ENCODE data around the gene DUOX2. TPM values are rescaled to one million over a fixed set of nuclear protein-coding genes. Genes with fewer than 3 reads are reported as not detected.
"Not testable (repeated sequence)": the region's sequence is repeated elsewhere in the genome, so short reads cannot be mapped to it uniquely, and the experiment has no call there.

The DUOX2 gene
- total RNA-seq, 2 experiments from 2014 or later, result 0.02 to 0.19 TPM

DNA sequence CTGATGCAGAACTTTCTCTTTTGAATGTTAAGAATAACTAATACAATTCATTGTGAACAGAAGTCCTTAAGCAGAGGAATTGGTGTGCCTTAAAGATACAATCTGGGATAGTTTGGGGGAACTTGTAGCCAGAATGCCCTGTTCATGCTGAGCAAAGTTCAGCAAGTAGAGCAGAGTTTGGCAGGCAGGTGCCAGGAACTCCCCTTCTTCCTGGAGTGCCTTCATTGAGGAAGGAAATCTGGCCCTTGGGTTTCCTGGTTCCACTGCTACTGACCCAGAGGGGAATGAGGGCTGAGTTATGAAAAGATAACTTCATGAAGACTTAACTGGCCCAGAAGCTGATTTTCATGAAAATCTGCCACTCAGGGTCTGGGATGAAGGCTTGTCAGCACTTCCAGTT, 40.4 kb downstream of the DUOX2 start:
- DNase-seq; H3K4me1 Mint-ChIP-seq (ENCODE audit: low read depth); H3K36me3 Mint-ChIP-seq; CTCF ChIA-PET; H3K27ac Mint-ChIP-seq; H3K9me3 Mint-ChIP-seq; intact Hi-C loops (cut with micrococcal nuclease); H3K4me3 Mint-ChIP-seq; H3K27me3 Mint-ChIP-seq: not testable (repeated sequence)
- POLR2A ChIA-PET, result interaction anchor here (0.5 kb wide), 1 partner anchor 246 kb away, joined by 4 read pairs; no protein-coding TSS in a partner anchor

- H3K27me3 Mint-ChIP-seq; DNase-seq; intact Hi-C loops (cut with micrococcal nuclease); H3K4me1 Mint-ChIP-seq (ENCODE audit: low read depth); POLR2A ChIA-PET; H3K27ac Mint-ChIP-seq; H3K9me3 Mint-ChIP-seq; H3K4me3 Mint-ChIP-seq; CTCF ChIA-PET; H3K36me3 Mint-ChIP-seq: not testable (repeated sequence)
These were observed 44.0 kb downstream of the DUOX2 start for GRCh38 chr15:45069942-45070360.

DNA sequence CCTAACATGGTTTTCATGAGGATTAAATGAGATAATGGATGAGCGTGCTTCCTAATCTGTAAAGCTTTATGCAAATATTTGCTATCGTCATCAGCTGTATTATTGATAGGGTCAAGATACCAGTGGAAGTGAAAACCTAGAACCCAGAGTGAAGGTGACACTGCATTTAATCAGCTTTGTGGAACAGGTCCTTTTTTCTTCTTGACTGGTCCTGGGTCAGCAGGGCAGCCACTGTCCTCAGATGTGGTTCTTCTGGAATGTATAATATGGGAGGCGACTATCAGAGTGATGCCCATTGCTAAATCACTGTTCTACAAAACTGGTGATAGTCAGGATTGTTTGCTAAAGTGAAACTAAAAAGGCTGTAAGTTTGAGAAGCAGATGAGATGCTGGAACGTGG, 49.6 kb downstream of the DUOX2 start:
- no peak for DNase-seq
- ChIA-PET POLR2A (no interaction called here), CTCF (no interaction called here)
- Mint-ChIP-seq H3K27ac (no peak overlapping the region), H3K27me3 (no peaks in the 10 kb centered on the region), H3K4me3 (no peak overlapping the region), H3K4me1 (ENCODE audit: low read depth) (peaks cover 7% of the 10 kb centered on the region), H3K9me3 (no peaks in the 10 kb centered on the region), H3K36me3 (peaks cover 5% of the 10 kb centered on the region)
- intact Hi-C loops (cut with micrococcal nuclease), result no loop called here

DNA sequence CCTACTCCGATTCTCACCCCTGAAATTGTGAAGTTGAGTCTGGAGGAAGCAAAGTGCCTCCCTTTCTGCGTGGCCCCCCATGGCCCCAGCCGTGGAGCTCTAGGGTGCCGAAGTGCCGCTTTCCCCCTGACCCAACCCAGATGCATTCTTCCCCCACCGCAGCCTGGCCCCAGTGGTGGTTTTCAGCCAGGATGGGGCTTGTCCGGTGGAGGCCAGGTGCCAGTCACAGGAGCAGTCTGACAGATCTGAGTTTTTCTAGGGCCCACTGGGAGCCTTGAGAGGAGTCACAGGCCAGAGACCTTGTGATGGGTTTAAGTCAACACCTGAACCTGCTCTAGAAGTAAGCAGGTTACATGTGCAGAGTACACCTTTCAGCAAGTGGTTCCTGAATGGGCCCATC, 51.7 kb downstream of the DUOX2 start:
- H3K36me3 Mint-ChIP-seq; H3K27me3 Mint-ChIP-seq; CTCF ChIA-PET; POLR2A ChIA-PET; H3K27ac Mint-ChIP-seq; intact Hi-C loops (cut with micrococcal nuclease); H3K9me3 Mint-ChIP-seq; H3K4me3 Mint-ChIP-seq; H3K4me1 Mint-ChIP-seq (ENCODE audit: low read depth); DNase-seq: not testable (repeated sequence)

DNA sequence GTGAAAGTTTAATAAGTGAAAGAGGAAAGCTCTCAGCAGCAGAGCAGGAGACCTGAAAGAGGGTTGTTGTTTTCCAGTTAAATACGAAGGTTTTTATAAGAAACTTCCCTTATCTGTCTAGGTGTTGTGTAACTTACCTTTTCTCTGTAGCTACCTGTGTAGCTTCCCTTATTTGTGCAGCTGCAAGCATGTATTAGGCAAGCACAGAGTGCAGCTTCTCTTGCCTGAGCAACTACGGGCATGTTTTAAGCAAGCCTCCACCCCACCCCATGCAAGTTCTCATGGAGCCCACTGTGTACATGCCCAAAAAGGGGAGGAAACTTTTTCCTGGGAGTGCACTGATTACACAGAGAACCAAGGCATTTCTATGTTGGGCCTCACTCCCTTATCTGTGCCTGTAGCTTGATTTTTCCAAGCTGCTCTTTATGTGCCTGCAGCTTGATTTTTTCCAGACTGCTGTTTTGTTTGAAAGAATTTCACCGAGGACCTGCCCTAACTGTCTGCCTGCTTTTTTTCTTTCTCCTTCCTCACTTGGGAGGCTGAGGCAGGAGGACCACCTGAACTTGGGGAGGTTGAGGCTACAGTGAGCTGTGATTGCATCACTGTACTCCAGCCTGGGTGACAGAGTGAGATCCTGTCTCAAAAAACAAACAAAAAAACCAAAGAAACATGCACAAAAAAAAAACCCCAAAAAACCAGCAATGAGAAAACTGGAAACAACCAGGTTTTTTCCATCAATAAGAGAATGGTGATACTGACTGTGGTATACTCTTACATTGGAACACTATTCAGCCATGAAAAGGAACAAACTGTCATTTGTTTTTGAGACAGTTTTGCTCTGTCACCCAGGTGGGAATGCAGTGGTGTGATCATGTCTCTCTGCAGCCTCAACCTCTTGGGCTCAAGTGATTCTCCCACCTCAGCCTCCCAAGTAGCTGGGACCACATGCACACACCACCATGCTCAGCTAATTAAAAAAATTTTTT, 55.0 kb downstream of the DUOX2 start:
- H3K27me3 Mint-ChIP-seq; intact Hi-C loops (cut with micrococcal nuclease); H3K9me3 Mint-ChIP-seq; H3K4me3 Mint-ChIP-seq; DNase-seq; H3K4me1 Mint-ChIP-seq (ENCODE audit: low read depth); POLR2A ChIA-PET; CTCF ChIA-PET; H3K27ac Mint-ChIP-seq: not testable (repeated sequence)
- H3K36me3 Mint-ChIP-seq, result peaks cover 10% of the 10 kb centered on the region

DNA sequence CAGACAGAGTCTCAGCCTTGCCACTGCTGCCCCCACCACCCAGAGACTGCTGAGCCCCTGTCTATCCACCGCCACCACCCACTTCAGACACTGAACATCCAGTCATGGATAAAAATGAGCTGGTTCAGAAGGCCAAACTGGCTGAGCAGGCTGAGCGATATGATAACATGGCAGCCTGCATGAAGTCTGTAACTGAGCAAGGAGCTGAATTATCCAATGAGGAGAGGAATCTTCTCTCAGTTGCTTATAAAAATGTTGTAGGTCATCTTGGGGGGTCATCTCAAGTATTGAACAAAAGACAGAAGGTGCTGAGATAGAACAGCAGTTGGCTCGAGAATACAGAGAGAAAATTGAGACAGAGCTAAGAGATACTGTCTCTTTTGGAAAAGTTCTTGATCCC, 61.3 kb downstream of the DUOX2 start:
- Mint-ChIP-seq H3K9me3 (peaks cover 12% of the 10 kb centered on the region), H3K36me3 (peaks cover 44% of the 10 kb centered on the region)
- DNase-seq; H3K4me3 Mint-ChIP-seq; H3K27ac Mint-ChIP-seq; H3K27me3 Mint-ChIP-seq; H3K4me1 Mint-ChIP-seq (ENCODE audit: low read depth); POLR2A ChIA-PET; CTCF ChIA-PET; intact Hi-C loops (cut with micrococcal nuclease): not testable (repeated sequence)

GRCh38 chr15:45050587-45050986, 63.4 kb downstream of the DUOX2 start:
- no peaks in the 10 kb centered on the region for H3K27me3 Mint-ChIP-seq
- ChIA-PET CTCF (no interaction called here), POLR2A (no interaction called here)
- DNase-seq, result no peak
- H3K27ac Mint-ChIP-seq, result no peak overlapping the region
- intact Hi-C loops (cut with micrococcal nuclease), result no loop called here
- peaks cover 12% of the 10 kb centered on the region for H3K9me3 Mint-ChIP-seq
- H3K4me3 Mint-ChIP-seq, result no peak overlapping the region
- H3K4me1 Mint-ChIP-seq (ENCODE audit: low read depth), result no peaks in the 10 kb centered on the region
- H3K36me3 Mint-ChIP-seq, result peaks cover 46% of the 10 kb centered on the region

- Mint-ChIP-seq H3K27me3 (no peaks in the 10 kb centered on the region), H3K4me3 (no peak overlapping the region), H3K27ac (no peak overlapping the region), H3K36me3 (peaks cover 46% of the 10 kb centered on the region), H3K9me3 (peaks cover 12% of the 10 kb centered on the region), H3K4me1 (ENCODE audit: low read depth) (no peaks in the 10 kb centered on the region)
- ChIA-PET CTCF (no interaction called here), POLR2A (no interaction called here)
- no peak for DNase-seq
- intact Hi-C loops (cut with micrococcal nuclease), result no loop called here
These were observed 65.0 kb downstream of the DUOX2 start for GRCh38 chr15:45048794-45049631.

DNA sequence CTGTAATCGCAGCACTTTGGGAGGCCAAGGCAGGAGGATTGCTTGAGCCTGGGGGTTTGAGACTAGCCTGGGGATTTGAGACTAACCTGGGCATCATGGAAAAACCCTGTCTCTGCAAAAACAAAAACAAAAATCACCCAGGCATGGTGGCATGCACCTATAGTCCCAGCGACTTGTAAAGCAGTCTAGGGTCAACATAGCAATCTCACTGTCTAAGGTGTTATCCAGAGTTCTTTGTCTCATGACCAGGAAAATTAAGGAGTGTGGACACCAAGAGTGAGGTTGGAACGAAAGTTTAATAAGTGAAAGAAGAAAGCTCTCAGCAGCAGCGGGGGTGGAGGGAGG, 65.6 kb downstream of the DUOX2 start:
- H3K4me3 Mint-ChIP-seq; H3K27me3 Mint-ChIP-seq; DNase-seq; H3K4me1 Mint-ChIP-seq (ENCODE audit: low read depth); H3K27ac Mint-ChIP-seq; CTCF ChIA-PET; intact Hi-C loops (cut with micrococcal nuclease); POLR2A ChIA-PET: not testable (repeated sequence)
- H3K9me3 Mint-ChIP-seq, result peaks cover 12% of the 10 kb centered on the region
- peaks cover 46% of the 10 kb centered on the region for H3K36me3 Mint-ChIP-seq

DNA sequence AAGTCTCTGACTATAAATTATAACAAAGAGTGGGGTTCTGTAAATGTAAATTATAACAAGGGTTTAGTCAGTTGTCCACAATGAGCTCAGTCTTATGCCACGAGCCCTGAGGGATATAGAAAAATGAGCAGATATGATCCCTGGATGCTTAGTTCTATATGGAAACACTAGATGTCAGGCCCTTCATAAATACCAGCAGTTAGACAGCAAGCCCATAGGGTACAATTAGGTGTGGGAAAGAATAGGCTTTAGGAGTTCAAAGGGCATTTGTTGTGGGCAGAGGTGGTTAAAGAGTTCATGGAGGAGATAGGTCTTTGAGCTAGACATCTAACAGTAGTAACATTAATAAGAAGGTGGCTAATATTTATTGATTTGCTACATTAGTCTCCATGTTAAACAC, 69.7 kb downstream of the DUOX2 start:
- intact Hi-C loops (cut with micrococcal nuclease); H3K27me3 Mint-ChIP-seq; CTCF ChIA-PET; DNase-seq; H3K27ac Mint-ChIP-seq; H3K9me3 Mint-ChIP-seq; H3K4me1 Mint-ChIP-seq (ENCODE audit: low read depth); POLR2A ChIA-PET; H3K4me3 Mint-ChIP-seq: not testable (repeated sequence)
- peaks cover 18% of the 10 kb centered on the region for H3K36me3 Mint-ChIP-seq

- H3K4me1 Mint-ChIP-seq (ENCODE audit: low read depth); intact Hi-C loops (cut with micrococcal nuclease); H3K4me3 Mint-ChIP-seq; DNase-seq; H3K9me3 Mint-ChIP-seq; H3K27me3 Mint-ChIP-seq; H3K27ac Mint-ChIP-seq; H3K36me3 Mint-ChIP-seq; POLR2A ChIA-PET; CTCF ChIA-PET: not testable (repeated sequence)
These were observed 71.1 kb downstream of the DUOX2 start for GRCh38 chr15:45042859-45043258.

Measured in activated CD4-positive, alpha-beta memory T cell treated with anti-CD3 and anti-CD28 coated beads for 36 hours (primary cell).